LNCaP clone FGC (cell line): Measurements from ENCODE around the gene B4GALT2.

Experiments
- DNase-seq: peaks from one replicate; pipeline ENCODE4 v3.0.0-alpha.2; 2011; ENCODE audit warnings: low read depth
- H3K4me3 ChIP-seq: 2 replicates; pipeline ENCODE4 v1.5.1; 2011; ENCODE audit warnings: mild to moderate bottlenecking, low read depth, low read length, control low read depth
- TF ChIP-seq, protein P1 (sequence below): IDR thresholded peaks from 2 replicates; pipeline ENCODE4 v1.5.1; 2012; ENCODE audit warnings: mild to moderate bottlenecking; ENCODE audit not compliant: control insufficient read depth, insufficient read depth; ENCODE audit errors: extremely low read depth

Gene B4GALT2

DNA sequence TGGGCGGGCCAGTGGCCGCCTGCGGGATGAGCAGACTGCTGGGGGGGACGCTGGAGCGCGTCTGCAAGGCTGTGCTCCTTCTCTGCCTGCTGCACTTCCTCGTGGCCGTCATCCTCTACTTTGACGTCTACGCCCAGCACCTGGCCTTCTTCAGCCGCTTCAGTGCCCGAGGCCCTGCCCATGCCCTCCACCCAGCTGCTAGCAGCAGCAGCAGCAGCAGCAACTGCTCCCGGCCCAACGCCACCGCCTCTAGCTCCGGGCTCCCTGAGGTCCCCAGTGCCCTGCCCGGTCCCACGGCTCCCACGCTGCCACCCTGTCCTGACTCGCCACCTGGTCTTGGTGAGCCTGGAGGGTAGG lies 2.1 kb downstream of the B4GALT2 start:
- no peak for DNase-seq
- TF ChIP-seq, protein P1, sequence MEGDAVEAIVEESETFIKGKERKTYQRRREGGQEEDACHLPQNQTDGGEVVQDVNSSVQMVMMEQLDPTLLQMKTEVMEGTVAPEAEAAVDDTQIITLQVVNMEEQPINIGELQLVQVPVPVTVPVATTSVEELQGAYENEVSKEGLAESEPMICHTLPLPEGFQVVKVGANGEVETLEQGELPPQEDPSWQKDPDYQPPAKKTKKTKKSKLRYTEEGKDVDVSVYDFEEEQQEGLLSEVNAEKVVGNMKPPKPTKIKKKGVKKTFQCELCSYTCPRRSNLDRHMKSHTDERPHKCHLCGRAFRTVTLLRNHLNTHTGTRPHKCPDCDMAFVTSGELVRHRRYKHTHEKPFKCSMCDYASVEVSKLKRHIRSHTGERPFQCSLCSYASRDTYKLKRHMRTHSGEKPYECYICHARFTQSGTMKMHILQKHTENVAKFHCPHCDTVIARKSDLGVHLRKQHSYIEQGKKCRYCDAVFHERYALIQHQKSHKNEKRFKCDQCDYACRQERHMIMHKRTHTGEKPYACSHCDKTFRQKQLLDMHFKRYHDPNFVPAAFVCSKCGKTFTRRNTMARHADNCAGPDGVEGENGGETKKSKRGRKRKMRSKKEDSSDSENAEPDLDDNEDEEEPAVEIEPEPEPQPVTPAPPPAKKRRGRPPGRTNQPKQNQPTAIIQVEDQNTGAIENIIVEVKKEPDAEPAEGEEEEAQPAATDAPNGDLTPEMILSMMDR, result no peak
- no peak overlapping the region for H3K4me3 ChIP-seq

DNA sequence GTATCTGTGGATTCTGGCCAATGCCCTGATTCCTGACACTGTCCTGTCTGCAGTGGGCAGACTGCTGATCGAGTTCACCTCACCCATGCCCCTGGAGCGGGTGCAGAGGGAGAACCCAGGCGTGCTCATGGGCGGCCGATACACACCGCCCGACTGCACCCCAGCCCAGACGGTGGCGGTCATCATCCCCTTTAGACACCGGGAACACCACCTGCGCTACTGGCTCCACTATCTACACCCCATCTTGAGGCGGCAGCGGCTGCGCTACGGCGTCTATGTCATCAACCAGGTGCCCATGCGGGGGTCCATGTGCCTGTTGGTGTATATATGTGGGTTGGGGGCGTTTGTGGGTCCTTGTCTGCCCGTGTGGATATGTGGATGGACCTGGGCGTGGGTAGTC lies 2.6 kb downstream of the B4GALT2 start:
- no peak overlapping the region for H3K4me3 ChIP-seq
- TF ChIP-seq, protein P1, result no peak
- DNase-seq, result no peak

DNA sequence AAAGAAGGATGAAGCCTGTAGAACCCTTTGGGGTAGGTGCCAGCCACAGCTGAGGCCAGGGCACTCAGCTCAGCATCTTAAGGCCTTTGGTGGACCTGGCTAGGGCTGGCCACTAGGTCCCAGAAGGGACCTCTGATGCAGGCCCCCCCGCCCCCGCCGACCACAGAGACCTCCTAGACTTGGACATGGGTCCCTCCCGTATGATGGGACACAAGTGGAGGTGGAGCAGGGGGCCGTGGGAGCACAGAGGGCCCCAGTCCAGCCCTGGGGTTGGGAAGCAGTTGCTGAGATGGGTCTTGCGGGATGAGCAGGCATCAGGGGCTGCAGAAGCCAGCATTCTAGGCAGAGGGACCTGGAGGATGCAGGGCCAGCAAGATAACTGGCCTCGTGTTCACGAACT lies 3.2 kb downstream of the B4GALT2 start:
- DNase-seq, result no peak
- no peak overlapping the region for H3K4me3 ChIP-seq
- TF ChIP-seq, protein P1, result no peak

DNA sequence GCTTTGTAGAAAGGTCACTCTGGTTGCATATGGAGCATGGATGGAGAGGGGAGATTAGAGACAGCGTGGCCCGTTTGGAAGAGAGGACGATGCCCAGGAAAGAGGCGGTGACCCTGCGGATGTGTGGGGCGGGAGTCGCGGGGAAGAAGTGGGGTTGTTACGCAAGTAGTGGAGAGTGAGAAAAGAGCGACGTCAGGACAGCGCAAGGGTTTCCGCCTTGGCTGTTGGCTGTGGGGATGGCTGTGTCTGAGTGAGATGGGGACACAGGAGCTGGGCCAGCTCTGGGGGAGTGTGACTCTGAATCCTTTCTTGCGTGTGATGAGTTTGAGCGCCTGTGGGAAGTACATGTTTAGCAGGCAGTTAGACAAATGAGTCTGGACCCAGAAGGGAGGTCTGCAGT lies 3.8 kb downstream of the B4GALT2 start:
- no peak overlapping the region for H3K4me3 ChIP-seq
- no peak for DNase-seq
- TF ChIP-seq, protein P1, result no peak

DNA sequence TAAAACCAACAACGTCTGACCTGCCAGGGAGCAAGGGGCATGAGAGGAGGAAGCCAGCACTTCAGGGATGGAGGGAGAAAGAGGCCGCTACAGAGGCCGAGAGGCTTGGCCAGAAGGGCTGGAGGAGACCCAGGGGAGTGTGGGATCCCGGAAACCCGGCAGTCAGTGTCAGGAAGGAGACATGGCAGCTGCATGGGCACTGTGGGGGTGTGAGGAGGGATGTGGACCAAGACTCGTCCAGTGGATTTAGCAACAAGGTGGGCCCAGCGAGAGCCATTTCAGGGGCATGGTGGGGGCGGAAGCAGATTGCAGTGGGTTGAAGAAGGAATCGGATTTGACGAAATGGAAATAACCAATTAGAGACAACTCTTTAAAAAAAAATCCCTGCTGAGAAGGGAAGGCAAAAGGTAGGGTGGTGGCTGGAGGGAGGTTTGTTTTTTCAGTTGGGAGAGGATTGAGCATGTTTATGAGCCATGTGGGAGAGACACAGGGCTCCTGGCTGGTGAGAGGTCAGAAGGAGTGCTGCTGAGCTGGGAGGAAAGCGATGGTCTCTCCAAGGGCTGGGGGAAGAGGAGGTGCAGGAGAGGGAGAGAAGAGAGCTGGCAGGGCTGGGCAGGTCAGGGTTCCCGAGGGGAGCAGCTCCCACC lies 4.4 kb downstream of the B4GALT2 start:
- TF ChIP-seq, protein P1, result no peak
- no peak for DNase-seq
- H3K4me3 ChIP-seq, result no peak overlapping the region

DNA sequence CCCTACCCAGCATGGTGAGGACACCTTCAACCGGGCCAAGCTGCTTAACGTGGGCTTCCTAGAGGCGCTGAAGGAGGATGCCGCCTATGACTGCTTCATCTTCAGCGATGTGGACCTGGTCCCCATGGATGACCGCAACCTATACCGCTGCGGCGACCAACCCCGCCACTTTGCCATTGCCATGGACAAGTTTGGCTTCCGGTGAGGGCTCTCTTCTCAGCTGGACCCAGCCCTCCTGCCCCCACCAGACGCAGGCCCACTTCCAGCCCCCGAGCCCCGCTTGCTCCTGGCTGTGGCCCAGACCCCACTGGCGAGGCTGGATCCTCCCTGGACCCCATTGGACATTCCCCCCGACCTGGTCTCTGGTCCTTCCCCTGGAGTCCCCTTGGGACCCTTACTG lies 5.8 kb downstream of the B4GALT2 start:
- no peak overlapping the region for H3K4me3 ChIP-seq
- no peak for DNase-seq
- TF ChIP-seq, protein P1, result no peak

DNA sequence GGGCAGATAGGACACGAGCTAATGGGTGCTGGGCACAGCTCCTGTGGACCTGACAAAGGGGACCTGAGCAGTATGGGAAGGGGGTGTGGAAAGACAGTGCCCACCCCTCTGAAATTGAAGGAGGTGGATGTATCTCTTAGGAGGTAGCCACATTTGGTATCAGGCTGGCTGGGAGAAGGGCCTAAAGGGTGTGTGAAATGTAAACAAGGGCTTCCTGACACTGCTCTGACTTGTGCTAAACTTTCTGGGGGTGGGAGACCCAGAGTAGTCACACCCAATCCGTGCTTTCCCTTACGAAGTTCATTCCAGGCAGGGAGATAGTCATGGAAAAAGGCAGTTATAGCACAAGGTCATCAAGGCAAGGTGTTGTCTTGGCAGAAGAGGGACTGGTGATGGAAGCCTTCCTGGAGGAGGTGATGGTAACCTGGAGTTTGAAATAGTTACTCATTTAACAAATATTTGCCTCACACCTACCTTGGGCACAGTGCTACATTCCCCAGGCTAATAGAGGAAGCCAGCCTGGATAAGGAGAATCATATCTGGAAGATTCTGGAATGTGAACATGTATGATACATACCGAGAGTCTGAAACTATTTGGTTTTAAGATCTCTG lies 7.1 kb downstream of the B4GALT2 start:
- TF ChIP-seq, protein P1, result no peak
- no peak overlapping the region for H3K4me3 ChIP-seq
- DNase-seq, result no peak
